Upper lobe of left lung (tissue), 4 donors: ENCODE results near the gene CAVIN3.

Experiments
- POLR2A ChIP-seq, 4 donors: fragments of 450-650 bp; IDR thresholded peaks; one replicate each; pipeline ENCODE4 v1.5.1; 2016 to 2017; ENCODE audit warnings: antibody characterized with exemption in 4 of 4, mild to moderate bottlenecking in 2 of 4
- POLR2AphosphoS5 ChIP-seq, 2 donors: sonication (generic); formaldehyde crosslinking; IDR thresholded peaks; one replicate each; pipeline ENCODE4 v1.5.1; 2017; ENCODE audit warnings: antibody characterized with exemption in 2 of 2
- TF ChIP-seq, protein P1 (sequence below), 6 experiments: fragments of 450-650 bp in 4 of 6; fragments of 200-600 bp in 2 of 6; sonication (generic) in 2 of 6; IDR thresholded peaks; one replicate each; pipeline ENCODE4 v1.5.1; 2016 to 2019; ENCODE audit warnings: antibody characterized with exemption in 6 of 6

DNA sequence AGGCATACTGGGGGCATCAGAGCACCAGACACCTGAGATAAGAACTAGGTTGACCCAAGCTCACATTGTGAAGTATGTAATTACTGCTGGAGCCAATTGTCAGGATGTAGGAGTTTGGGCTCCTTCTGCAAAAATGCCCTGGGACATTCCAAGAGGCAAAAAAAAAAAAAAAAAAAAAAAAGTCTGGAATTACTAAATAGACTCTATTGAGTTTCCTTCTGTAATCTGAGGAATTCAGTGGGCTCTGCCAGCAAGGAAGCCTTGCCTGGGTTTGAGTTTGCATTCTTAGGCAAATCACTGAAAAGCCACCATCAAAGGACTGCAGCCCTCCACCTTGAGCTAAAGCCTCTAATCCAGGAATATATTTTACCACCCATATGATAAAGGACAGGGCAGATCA lies 8.0 kb upstream of the CAVIN3 start:
- TF ChIP-seq, protein P1, sequence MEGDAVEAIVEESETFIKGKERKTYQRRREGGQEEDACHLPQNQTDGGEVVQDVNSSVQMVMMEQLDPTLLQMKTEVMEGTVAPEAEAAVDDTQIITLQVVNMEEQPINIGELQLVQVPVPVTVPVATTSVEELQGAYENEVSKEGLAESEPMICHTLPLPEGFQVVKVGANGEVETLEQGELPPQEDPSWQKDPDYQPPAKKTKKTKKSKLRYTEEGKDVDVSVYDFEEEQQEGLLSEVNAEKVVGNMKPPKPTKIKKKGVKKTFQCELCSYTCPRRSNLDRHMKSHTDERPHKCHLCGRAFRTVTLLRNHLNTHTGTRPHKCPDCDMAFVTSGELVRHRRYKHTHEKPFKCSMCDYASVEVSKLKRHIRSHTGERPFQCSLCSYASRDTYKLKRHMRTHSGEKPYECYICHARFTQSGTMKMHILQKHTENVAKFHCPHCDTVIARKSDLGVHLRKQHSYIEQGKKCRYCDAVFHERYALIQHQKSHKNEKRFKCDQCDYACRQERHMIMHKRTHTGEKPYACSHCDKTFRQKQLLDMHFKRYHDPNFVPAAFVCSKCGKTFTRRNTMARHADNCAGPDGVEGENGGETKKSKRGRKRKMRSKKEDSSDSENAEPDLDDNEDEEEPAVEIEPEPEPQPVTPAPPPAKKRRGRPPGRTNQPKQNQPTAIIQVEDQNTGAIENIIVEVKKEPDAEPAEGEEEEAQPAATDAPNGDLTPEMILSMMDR (IDR thresholded peaks at IDR 0.05), result no peak
- TF ChIP-seq POLR2A (IDR thresholded peaks at IDR 0.05) (no peak), POLR2AphosphoS5 (IDR thresholded peaks at IDR 0.05) (no peak)
